GM18858 (cell line): Measurements from ENCODE around the gene NEIL1.
"Not testable (repeated sequence)": the region's sequence is repeated elsewhere in the genome, so short reads cannot be mapped to it uniquely, and the experiment has no call there.

Experiments
- ATAC-seq: cut with Tn5 transposase; IDR thresholded peaks from one replicate; pipeline ENCODE4 v1.9.1; 2021; ENCODE audit not compliant: unreplicated experiment

The NEIL1 gene

DNA sequence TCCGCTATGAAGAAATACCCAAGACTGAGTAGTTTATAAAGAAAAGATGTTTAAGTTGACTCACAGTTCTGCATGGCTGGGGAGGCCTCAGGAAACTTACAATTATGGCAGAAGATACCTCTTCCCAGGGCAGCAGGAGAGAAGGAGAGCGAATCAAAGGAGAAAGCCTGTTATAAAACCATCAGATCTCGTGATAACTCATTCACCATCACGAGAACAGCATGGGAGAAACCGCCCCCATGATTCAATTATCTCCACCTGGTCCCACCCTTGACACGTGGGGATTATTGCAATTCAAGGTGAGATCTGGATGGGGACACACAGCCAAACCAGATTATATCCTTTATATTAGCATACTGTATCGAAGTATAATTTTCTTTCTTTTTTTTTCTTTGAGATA, 14.7 kb upstream of the NEIL1 start:
- not testable (repeated sequence) for ATAC-seq

DNA sequence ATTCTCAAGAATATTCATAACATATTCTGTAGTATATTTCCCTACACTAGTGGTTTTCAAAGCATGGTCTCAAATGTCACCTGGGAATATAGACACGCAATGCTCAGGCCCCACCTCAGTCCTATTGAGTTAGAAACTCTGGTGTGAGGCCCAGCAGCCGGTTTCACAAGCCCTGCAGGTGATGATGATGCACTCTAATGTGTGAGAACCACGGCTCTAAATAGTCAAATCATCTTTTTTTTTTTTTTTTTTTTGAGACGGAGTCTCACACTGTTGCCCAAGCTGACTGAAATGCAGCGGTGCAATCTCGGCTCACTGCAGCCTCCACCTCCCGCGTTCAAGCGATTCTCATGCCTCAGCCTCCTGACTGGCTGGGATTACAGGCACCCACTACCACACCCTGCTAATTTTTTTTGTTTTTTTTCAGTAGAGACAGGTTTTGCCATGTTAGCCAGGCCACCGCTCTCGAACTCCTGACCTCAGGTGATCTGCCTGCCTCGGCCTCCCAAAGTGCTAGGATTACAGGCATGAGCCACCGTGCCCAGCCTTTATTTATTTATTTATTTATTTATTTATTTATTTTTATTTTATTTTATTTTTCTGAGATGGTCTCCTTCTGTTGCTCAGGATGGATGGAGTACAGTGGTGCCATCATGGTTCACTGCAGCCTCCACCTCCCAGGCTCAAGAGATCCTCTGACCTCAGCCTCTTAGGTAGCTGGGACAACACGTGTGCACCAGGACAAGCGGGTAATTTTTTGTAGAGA, 13.0 kb upstream of the NEIL1 start:
- not testable (repeated sequence) for ATAC-seq

DNA sequence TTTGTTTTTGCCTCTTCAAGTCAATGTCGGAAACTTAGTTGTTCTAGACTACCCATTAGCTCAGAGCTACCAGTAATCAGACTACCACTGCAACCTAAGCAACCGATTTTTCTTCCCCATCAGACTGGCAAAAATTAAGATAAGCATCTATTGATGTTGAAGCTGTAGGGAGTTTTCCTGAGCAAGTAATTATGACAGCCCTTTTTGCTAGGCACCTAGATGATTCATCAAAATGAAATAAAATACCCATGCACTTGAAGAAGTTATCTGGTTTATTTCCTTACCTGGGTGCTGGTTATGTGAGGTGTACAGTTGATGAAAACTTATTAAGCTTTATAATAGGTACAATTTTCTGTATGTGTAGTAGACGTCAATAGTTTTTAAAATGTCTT, 11.5 kb upstream of the NEIL1 start:
- ATAC-seq = no peak

DNA sequence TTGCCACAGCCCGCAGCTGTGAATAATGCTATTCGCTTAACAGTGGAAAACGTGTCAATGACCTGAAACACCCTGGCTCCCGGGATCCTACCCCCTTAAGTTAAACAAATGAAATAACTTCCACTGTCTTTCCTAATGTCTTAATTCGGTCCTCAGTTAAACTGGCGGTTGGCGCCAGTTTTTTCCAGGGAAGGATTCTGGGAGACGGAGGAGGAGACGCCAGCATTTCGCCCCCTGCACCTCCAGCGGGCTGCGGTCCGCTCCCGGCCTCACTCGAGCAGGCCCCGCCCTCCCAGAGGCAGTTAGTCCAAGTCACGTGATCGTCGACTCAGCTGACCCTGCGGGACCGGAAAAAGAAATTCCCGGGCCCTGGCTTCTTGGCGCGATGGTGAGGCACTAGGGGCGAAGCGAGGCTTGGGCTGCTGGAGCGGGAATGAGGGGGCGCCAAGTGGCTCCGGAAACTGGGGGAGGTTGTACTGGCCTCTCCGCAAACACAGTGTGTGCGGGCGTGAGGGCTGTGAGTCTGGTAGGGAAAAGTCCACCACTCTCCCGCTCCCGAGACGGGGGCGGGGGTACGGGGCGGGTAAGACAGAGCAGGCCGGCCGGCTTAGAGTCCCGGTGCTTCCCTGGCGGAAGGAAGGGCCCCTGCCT, 11.0 kb upstream of the NEIL1 start, which contains the start of gene COMMD4:
Gene COMMD4, plus strand, starts transcription at position 359 of the 651 bp plus-strand sequence. Its CDS starts 27 bp downstream, at position 386.
- peak; percentile 56 for ATAC-seq

DNA sequence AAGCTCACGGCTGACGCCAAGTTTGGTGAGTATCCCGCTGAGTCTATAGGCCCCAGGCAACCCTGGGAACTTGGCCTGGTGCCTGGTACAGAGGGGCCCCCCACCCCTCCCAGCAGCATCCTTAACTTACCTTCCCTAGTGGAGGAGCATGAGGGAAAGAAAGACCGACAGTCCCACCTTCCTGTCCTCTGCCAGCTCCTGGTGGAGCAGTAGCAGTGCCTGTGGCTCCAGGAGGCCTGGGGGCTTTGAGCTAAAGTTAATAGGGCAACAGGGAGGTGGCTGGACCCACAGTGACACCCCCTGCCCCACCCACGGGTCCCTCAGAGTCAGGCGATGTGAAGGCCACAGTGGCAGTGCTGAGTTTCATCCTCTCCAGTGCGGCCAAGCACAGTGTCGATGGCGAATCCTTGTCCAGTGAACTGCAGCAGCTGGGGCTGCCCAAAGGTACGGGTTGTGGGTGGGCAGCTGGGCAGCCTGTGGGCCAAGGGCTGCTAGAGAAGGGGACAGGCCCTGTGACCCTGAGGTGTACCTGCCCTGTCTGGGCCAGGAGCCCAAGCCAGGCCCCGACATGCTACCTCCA, 8.1 kb upstream of the NEIL1 start:
- ATAC-seq = no peak

DNA sequence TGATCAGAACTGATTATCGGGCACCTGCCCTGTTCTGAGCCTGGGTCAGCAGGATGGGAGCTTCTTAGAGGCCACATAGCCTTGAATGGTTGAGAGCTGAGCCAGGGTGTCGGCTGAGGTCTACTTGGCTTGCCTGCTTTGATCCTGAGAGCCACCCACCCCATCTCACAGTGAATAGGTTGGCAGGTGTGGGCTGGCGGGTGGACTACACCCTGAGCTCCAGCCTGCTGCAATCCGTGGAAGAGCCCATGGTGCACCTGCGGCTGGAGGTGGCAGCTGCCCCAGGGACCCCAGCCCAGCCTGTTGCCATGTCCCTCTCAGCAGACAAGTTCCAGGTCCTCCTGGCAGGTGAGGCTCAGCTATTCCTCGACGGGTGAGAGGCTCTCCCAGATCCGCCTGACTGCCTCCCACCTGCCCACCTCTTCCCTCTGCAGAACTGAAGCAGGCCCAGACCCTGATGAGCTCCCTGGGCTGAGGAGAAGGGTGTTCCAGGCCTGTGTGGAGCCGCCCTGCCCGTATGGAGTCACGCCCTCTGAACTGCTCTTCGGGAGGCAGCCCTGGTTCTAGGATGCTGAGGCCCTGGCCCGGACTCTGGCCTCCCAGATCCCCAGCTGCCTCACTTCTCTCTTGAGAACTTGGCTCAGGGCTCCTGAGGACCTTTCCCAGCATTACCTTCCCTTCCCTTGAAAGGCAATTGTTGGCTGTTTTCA, 7.2 kb upstream of the NEIL1 start:
- ATAC-seq = no peak

DNA sequence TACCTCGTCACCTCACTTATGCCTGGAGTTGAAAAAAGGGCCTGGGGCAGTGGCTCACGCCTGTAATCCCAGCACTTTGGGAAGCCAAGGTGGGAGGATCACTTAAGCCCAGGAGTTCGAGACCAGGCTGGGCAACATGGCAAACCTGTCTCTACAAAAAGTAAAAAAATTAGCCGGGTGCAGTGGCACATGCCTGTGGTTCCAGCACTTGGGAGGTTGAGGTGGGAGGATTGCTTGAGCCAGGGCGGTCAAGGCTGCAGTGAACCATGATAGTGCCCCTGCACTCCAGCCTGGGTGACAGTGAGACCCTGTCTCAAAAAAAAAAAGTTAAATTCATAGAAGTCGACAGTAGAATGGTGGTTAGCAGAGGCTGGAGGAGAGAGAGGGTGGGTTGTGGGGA, 4.6 kb upstream of the NEIL1 start:
- ATAC-seq = no peak

DNA sequence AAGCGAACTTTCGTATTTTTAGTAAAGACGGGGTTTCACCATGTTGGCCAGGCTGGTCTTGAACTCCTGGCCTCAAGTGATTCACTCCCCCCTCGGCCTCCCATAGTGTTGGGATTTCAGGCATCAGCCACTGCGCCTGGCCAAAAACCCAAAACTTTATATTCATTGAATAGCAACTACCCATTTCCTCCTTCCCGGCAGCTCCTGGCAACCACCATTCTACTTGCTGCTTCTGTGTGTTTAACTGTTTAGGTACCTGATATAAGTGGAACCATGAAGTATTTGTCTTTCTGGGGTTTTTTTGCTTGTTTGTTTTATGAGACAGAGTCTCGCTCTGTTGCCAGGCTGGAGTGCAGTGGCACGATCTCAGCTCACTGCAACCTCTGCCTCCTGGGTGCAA, 2.9 kb upstream of the NEIL1 start:
- not testable (repeated sequence) for ATAC-seq

DNA sequence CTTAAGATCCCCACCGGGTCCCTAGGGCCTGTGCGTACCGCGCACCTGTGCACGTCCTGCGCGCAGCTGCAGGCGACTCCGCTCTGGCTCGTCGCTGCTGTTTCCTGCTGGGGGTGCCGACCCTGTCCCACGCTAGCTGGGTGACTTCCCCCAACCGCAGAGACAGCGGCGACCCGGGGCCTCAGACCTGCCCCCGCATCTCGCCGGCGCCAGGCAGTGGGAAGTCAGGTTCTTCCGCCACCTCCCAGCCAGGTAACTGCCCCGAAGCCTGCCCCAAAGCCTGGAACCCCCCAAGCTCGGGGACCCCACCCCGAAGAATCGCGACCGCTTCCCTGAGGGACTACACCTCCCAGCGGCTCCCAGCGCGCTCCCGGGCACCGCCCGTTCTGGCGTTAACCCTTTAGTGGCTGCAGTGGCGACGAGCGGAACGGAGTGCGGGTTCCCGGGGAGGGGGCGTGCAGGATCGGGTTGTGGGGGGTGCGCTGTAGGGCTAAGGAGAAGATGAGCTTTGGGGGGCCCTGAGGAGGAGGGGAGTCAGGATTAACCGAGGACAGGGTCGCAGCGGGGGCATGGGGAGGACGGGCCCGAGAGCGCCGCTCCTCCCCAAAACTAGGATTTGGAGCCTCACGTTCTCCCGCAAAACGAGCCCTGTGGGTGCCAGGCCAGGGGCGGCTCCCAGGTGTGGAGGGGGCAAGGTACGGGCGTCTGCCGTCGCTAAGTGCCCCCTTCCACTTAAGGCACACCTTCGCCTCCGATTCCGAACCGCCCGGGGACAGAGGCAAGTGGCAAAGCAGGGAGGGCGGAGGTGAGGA, 589 bp downstream of the NEIL1 start:
- ATAC-seq = no peak

DNA sequence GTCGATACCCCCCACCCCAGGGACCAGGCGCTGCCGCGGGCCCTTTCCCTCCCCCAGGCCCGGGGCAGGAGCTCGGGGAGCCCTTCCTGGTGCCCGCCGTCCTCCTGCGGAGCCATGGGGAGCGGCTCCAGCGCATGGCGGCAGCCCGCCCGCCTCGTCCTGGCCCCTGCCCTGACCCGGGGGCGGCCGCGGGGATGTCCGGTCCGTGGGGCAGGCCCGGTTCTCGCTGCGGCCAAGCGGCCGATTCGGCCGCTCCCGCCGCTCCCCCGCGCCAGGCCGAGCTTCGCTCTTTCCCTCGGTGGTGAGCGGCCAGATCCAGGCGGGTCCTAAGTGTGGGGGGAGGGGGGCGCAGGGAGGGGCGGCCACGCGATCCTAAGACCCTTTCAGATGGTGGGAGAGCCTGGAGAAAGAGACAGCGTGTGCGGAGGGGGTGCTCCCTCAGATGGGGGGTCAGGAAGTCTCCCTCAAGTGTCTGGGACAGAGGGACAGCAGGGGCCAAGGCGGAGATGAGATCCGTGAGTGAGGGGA, 1.3 kb downstream of the NEIL1 start:
- no peak for ATAC-seq

DNA sequence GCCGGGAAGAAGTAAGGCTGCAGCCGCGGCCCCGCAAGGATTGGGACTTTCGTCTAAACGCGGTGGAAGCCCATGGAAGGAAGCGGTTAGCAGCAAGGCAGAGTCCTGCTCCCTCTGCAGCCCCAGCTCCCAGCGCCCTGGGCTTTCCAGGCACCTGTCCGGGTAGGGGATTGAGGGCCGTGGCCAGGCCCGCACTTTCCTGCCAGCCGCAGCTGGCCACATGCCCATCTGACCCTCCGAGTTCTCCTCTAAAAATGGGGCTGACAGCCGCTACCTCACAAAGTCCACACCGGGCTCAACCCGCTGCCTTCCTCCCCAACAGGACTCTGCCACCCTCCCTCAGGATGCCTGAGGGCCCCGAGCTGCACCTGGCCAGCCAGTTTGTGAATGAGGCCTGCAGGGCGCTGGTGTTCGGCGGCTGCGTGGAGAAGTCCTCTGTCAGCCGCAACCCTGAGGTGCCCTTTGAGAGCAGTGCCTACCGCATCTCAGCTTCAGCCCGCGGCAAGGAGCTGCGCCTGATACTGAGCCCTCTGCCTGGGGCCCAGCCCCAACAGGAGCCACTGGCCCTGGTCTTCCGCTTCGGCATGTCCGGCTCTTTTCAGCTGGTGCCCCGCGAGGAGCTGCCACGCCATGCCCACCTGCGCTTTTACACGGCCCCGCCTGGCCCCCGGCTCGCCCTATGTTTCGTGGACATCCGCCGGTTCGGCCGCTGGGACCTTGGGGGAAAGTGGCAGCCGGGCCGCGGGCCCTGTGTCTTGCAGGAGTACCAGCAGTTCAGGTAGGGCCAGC, 1.9 kb downstream of the NEIL1 start:
- no peak for ATAC-seq

DNA sequence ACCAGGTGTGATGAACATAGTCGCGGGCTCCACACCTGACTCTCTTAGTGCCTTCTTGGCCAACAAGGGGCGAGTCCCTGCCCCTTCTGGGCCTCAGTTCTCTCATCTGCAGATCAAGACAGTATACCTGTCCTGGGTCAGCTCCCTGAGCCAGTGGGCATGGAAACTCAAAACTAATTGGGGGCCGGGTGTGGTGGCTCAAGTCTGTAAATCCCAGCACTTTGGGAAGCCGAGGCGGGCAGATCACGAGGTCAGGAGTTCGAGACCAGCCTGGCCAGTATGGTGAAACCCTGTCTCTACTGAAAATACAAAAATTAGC, 2.5 kb downstream of the NEIL1 start:
- ATAC-seq = not testable (repeated sequence)

DNA sequence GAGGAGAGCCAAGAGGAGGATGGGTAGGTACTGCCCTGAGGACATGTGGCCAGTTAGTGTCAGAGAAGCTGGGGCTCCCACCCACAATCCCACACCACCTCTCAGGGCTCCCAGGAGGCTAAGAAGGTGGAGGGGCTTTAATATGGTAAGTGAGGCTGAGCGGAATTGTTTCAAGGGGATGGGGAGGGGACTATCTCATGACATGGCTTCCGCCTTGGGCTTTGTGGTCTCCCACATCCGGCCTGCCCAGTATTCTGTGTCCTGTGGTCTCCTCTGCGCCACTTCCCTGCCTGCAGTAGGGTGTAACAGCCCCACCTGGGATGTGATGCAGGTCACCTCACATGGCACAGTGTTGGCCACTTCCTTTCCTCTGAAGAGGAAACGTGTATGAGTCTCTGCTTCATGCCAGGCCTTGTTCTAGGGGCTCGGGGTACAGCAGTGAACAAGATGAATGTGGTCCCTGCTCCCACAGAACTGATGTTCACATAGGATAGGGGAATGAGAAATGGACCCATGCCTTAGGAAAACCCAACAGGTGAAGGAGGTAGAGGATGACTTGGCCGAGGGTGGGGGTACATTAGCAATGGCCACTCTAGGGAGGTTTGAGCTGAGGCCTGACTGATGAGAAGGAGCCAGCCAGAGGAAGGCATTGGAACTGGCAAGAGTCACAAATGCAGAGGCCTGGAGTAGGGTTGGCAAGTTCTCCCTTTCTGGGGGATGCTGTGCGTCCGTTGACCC, 3.2 kb downstream of the NEIL1 start:
- ATAC-seq = no peak

DNA sequence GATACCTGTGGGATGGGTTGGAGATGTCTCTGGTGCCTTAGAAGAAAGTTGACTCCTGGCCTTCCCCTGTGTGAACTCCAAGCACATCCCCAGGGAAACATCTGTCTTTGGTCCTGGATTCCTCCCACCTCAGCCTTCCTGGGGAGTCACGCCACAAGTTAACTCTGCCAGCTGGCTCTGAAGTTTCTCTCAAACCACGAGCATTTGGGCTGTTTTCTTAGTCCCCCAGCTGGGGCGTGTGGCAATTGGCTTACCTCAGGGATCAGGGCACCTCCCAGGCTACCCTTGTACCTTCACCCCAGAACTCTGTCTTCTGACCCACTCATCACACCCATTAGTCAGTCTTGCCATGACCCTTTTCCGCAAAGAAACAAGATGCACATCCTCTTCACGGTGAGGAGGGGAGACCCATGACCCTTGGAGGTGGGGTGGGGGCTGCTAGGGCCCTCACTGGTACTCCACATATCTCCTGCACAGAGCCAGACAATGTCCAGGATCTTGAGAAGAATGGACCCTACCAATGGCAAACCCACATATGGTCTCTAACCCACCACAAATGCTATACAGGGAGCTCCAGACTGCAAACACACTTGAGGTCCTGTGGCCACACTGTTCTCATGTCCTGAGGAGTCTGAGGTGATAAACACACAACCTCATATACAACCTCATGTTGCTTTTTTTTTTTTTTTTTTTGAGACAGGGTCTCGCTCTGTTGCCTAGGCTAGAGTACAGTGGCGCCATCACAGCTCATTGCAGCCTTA, 3.9 kb downstream of the NEIL1 start:
- no peak for ATAC-seq

DNA sequence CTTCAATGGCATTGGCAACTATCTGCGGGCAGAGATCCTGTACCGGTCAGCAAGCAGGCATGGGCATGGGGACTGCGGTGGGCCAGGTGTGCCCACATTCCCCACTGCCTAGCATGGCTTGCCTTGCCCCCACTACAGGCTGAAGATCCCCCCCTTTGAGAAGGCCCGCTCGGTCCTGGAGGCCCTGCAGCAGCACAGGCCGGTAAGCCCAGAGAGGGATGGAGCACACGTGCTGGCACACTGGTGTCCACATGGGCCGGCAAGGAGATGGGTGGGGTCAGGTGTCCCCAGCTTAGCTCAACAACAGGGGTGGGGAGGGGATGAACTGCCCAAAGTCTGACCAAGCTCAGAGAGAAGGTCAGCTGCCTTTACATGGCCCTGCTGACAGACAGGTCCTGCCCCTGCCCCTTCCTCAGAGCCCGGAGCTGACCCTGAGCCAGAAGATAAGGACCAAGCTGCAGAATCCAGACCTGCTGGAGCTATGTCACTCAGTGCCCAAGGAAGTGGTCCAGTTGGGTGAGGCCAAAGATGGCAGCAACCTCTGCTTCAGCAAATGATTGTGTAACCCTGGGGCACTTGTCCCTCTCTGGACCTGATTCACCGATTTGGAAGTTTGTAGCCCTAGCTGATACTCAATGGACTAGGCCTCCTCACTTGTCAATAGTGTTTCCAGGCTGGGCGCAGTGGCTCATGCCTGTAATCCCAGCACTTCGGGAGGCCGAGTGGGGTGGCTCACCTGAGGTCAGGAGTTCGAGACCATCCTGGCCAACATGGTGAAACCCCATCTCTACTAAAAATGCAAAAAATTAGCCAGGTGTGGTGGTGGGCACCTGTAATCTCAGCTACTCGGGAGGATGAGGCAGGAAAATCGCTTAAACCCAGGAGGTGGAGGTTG, 5.6 kb downstream of the NEIL1 start:
- no peak for ATAC-seq

DNA sequence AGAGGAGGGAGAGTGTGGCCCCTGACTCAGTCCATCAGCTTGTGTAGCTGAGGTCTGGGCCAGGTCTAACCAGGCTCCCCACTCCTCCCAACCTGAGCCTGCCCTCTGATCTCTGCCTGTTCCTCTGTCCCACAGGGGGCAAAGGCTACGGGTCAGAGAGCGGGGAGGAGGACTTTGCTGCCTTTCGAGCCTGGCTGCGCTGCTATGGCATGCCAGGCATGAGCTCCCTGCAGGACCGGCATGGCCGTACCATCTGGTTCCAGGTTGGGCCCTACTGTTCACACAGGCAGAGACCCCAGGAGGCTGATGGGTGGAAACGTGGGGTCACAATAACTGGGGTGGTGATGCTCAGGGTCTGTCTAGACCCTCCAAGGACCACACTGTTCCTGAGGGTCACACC, 6.8 kb downstream of the NEIL1 start:
- no peak for ATAC-seq

DNA sequence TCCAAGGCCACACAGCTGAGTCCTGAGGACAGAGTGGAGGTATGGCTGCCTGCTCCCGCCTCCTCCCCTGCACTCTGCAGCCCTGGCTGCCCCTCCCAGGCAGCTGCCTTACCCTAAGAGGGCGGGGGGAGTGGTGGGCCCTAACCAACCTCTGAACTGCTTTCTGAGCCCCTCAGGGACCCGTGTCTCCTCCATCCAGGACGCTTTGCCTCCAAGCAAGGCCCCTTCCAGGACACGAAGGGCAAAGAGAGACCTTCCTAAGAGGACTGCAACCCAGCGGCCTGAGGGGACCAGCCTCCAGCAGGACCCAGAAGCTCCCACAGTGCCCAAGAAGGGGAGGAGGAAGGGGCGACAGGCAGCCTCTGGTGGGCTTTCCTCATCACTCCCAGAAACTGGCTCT, 7.6 kb downstream of the NEIL1 start:
- ATAC-seq = no peak
